GM12872 (cell line): ENCODE measurements around the gene ARMC8.

Experiments used
- TF ChIP-seq, protein P1 (sequence below): IDR thresholded peaks from 3 replicates; pipeline ENCODE4 v1.5.1; 2011; ENCODE audit warnings: low read depth, mild to moderate bottlenecking, low read length, moderate library complexity; ENCODE audit not compliant: insufficient read depth

Gene ARMC8

DNA sequence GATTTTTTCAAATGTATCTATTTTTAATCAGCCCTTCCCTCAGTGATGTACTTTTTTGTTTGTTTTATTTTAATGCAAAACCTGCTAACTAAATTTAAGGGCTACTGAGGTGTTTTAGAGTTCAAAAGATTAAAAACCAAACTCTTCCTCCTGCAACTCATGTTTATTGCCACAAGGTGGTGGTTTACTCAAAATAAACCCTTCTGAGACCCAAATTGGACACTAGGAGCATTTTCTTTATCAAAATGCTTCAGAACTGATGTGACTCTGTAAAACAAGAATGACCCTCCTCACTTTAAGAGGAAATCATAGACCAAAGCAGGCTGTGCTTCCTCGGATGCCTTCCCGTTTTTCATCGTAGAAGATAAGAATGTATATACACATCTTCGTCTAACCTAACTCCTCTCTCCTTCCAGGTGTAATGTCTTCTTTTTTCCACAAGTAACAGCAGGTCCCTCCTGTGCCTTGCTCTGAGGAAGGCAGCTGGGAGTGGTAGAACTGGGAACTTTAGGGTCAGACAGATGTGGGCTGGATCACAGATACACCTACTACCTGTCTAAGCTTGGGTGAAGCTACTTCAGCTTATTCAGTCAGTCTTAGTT, 145.5 kb downstream of the ARMC8 start:
- TF ChIP-seq, protein P1, sequence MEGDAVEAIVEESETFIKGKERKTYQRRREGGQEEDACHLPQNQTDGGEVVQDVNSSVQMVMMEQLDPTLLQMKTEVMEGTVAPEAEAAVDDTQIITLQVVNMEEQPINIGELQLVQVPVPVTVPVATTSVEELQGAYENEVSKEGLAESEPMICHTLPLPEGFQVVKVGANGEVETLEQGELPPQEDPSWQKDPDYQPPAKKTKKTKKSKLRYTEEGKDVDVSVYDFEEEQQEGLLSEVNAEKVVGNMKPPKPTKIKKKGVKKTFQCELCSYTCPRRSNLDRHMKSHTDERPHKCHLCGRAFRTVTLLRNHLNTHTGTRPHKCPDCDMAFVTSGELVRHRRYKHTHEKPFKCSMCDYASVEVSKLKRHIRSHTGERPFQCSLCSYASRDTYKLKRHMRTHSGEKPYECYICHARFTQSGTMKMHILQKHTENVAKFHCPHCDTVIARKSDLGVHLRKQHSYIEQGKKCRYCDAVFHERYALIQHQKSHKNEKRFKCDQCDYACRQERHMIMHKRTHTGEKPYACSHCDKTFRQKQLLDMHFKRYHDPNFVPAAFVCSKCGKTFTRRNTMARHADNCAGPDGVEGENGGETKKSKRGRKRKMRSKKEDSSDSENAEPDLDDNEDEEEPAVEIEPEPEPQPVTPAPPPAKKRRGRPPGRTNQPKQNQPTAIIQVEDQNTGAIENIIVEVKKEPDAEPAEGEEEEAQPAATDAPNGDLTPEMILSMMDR: peak; percentile 42

DNA sequence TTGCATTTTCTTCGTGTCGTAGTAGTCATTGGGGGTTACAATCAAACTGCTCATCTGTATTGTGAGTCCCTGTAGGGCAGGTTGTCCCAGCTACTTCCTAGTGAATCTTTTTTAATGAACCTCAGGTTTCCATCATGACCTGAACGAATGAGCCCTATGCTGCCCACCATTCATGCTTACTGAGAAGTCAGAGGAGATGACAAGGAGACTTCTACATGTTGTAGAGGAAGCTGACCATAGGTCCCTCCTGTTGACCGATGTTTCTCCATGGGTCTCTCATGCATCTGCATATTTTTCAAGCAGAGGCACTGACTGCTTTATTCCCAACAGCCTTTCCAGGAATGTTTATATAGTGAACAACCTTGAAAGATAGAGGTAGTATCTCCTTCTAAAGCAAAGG, 147.5 kb downstream of the ARMC8 start:
- TF ChIP-seq, protein P1: no peak

DNA sequence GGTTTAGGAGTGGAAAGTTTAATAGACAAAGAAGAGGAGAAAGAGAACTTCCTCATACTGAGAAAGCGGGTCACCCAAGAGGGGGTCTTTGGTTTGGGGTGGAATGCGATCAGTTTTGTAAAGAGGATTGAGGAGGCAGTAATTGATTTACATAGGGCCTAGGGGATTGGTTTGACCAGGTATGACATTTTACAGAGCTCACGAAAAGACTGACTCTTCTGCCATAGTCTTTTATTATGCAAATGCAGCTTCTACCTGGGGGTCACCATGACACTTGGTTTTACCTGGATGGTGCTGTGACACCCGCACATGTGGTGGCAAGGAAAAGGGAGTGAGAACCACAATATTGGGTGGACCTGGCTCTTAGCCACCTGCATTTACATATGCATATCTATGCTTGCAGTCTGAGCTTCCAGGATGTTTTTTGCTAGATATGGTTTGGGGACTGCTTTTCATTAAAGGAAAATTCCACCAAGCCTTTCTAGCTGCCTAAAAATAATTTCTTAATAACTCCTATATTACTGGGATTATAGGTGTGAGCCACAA, 149.4 kb downstream of the ARMC8 start:
- TF ChIP-seq, protein P1: no peak

DNA sequence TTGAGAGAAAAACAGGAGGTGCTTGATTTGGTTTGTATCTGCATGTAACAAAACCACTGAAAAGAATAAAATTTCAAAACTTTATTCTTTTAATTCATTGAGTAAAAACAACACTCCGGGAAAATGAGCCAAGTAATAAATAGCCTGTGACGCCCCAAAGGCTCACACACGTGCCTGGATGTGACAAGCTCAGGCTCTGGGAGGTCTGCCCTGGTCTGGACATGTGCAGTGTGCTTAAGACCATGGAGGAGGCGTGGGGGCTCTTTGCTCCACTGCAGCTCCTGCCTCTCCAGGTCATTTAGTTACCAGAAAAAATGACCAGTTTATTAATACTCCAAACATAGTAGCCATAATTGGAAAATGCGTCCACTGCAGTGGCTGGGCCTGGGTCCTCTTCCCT, 151.1 kb downstream of the ARMC8 start:
- TF ChIP-seq, protein P1: no peak

DNA sequence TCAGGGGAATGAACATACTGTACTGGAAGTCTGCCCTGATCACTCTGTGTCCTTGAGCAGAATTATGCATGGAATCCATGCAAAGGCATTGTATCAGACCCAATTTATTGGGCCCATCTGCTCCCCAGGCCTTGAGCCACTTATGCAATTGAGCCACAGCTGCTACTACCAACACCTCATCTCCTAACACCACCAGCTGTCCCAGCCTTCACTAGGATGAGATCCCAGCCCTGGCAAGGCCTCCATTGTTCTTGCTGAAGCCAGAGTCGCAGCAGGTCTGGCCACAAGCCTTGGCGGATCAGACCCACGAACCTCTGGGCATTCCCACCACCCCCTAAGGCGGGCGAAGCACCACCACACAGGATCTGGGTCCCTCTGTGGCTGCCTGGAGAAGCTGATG, 151.7 kb downstream of the ARMC8 start:
- TF ChIP-seq, protein P1: no peak

DNA sequence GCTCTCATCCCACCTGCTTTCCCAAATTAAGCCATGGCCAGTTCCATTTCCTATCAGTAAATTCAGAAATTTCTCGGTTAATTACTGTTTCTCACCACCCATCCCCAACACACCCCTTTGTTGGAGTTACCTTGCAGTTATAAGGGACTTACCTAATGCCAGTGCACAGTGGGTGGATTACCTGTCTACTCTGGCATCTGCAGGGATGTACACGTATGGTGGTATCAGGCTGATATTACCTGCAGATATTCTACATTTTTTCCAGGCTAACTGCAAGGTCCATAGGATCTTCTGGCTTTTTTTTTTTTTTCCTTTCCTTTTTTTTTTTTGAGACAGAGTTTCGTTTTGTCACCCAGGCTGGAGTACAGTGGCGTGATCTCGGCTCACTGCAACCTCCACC, 153.4 kb downstream of the ARMC8 start:
- TF ChIP-seq, protein P1: no peak

DNA sequence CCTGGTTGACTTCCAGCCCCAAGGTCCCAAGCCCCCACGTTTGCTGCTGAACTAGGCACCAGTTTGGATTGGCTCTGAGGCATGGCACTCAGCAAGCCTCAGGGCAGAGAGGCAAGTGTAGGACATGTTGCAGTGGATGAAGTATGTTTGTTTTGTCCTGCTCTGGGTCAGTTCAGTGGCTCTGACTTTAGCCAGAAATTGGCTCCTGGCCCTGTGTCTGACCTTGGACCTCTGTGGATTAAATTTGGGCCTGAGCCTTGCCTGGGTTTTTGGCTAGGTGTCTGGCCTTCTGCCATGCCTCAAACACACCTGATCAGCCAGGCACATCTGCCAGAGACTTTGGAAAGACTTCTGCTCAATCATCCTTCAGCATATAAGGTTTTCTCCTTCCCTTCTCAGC, 157.7 kb downstream of the ARMC8 start:
- TF ChIP-seq, protein P1: no peak
